ENCODE data around the gene CHRNA9. TPM values are rescaled to one million over a fixed set of nuclear protein-coding genes. Genes with fewer than 3 reads are reported as not detected.

The CHRNA9 gene
- polyA plus RNA-seq, 1 donor (not counting 4 experiments of a cell fraction or from before 2014, with no cell fraction given): 0.03 TPM

- TF ChIP-seq EZH2 (IDR thresholded peaks at IDR 0.05; ENCODE audit: low read length): no peak
- TF ChIP-seq, protein P1, sequence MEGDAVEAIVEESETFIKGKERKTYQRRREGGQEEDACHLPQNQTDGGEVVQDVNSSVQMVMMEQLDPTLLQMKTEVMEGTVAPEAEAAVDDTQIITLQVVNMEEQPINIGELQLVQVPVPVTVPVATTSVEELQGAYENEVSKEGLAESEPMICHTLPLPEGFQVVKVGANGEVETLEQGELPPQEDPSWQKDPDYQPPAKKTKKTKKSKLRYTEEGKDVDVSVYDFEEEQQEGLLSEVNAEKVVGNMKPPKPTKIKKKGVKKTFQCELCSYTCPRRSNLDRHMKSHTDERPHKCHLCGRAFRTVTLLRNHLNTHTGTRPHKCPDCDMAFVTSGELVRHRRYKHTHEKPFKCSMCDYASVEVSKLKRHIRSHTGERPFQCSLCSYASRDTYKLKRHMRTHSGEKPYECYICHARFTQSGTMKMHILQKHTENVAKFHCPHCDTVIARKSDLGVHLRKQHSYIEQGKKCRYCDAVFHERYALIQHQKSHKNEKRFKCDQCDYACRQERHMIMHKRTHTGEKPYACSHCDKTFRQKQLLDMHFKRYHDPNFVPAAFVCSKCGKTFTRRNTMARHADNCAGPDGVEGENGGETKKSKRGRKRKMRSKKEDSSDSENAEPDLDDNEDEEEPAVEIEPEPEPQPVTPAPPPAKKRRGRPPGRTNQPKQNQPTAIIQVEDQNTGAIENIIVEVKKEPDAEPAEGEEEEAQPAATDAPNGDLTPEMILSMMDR (optimal IDR thresholded peaks at IDR 0.05 in 1 of 3, IDR thresholded peaks at IDR 0.05 in 1 of 3, conservative IDR thresholded peaks at IDR 0.05 in 1 of 3; ENCODE audit: extremely low read depth in 1 of 3, insufficient read depth in 2 of 3, low read length in 3 of 3): no peak
- no peak overlapping the region for H3K27ac ChIP-seq (ENCODE audit: control insufficient read depth, insufficient read depth, low read length)
- H3K4me2 ChIP-seq (ENCODE audit: control insufficient read depth, extremely low read depth, insufficient read depth, low read depth, low read length): no peak overlapping the region
- H4K20me1 ChIP-seq (ENCODE audit: control insufficient read depth, extremely low read depth, insufficient read depth, low read length): no peaks in the 10 kb centered on the region
- H3K9me1 ChIP-seq (ENCODE audit: control insufficient read depth, extremely low read depth, insufficient read depth, low read length): no peaks in the 10 kb centered on the region
- no peak overlapping the region for H2AFZ ChIP-seq (ENCODE audit: control insufficient read depth, low read length)
- no peak overlapping the region for H3K4me3 ChIP-seq (ENCODE audit: control insufficient read depth in 2 of 3, extremely low read depth in 1 of 3, insufficient read depth in 2 of 3, low read depth in 1 of 3, low read length in 3 of 3)
- H3K27me3 ChIP-seq (ENCODE audit: control insufficient read depth, extremely low read depth, insufficient read depth, low read length): no peaks in the 10 kb centered on the region
- no peak for FAIRE-seq
- no peaks in the 10 kb centered on the region for H3K79me2 ChIP-seq (ENCODE audit: control insufficient read depth, insufficient read depth, low read length)
- dilution Hi-C loops (cut with MboI; ENCODE audit: extremely low pct_ligation_motif_present, low sequenced_read_pairs): no loop called here
- H3K36me3 ChIP-seq (ENCODE audit: control insufficient read depth in 2 of 2, extremely low read depth in 1 of 2, insufficient read depth in 2 of 2, low read length in 2 of 2): no peaks in the 10 kb centered on the region
- H3K4me1 ChIP-seq (ENCODE audit: control insufficient read depth, extremely low read depth, insufficient read depth, low read length): no peaks in the 10 kb centered on the region
- H3K9ac ChIP-seq (ENCODE audit: control insufficient read depth, extremely low read depth, insufficient read depth, low read length): no peak overlapping the region
- no peak for DNase-seq (ENCODE audit: low read depth, low spot score)
- no peaks in the 10 kb centered on the region for H3K9me3 ChIP-seq (ENCODE audit: control insufficient read depth, low read depth, low read length)
These were observed 20.0 kb downstream of the CHRNA9 start for GRCh38 chr4:40355131-40355530.

DNA sequence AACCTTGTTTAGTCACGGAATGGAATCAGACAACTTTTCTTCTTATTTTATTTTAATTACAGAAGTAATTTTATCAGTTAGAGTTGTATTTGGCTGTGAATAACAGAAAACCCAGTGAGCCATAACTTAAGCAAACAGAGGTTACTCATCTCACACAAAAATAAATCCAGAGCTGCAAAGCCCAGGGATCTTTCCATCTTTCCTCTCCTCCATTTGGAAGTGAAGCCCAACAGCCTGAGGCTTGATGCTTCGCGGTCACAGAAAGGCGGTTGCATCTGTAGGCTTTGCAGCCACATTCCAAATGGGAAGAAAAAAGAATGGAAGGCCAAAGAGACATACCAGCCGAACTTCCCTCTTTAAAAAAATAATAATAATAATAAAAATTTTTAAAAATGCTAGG is 22.6 kb downstream of the CHRNA9 start:
- FAIRE-seq: no peak

More for the DNA sequence above, 22.6 kb downstream of the CHRNA9 start:
- dilution Hi-C loops (cut with MboI; ENCODE audit: extremely low pct_ligation_motif_present, low sequenced_read_pairs): no loop called here
- no peaks in the 10 kb centered on the region for H3K36me3 ChIP-seq (ENCODE audit: control insufficient read depth in 2 of 2, extremely low read depth in 1 of 2, insufficient read depth in 2 of 2, low read length in 2 of 2)
- no peaks in the 10 kb centered on the region for H4K20me1 ChIP-seq (ENCODE audit: control insufficient read depth, extremely low read depth, insufficient read depth, low read length)
- H3K4me2 ChIP-seq (ENCODE audit: control insufficient read depth, extremely low read depth, insufficient read depth, low read depth, low read length): no peak overlapping the region
- no peak overlapping the region for H2AFZ ChIP-seq (ENCODE audit: control insufficient read depth, low read length)
- H3K9ac ChIP-seq (ENCODE audit: control insufficient read depth, extremely low read depth, insufficient read depth, low read length): no peak overlapping the region
- no peak for DNase-seq (ENCODE audit: low read depth, low spot score)
- no peaks in the 10 kb centered on the region for H3K27me3 ChIP-seq (ENCODE audit: control insufficient read depth, extremely low read depth, insufficient read depth, low read length)
- H3K9me1 ChIP-seq (ENCODE audit: control insufficient read depth, extremely low read depth, insufficient read depth, low read length): no peaks in the 10 kb centered on the region
- H3K4me3 ChIP-seq (ENCODE audit: control insufficient read depth in 2 of 3, extremely low read depth in 1 of 3, insufficient read depth in 2 of 3, low read depth in 1 of 3, low read length in 3 of 3): no peak overlapping the region
- TF ChIP-seq, protein P1 (optimal IDR thresholded peaks at IDR 0.05 in 1 of 3, IDR thresholded peaks at IDR 0.05 in 1 of 3, conservative IDR thresholded peaks at IDR 0.05 in 1 of 3; ENCODE audit: extremely low read depth in 1 of 3, insufficient read depth in 2 of 3, low read length in 3 of 3): no peak
- TF ChIP-seq EZH2 (IDR thresholded peaks at IDR 0.05; ENCODE audit: low read length): no peak
- no peaks in the 10 kb centered on the region for H3K79me2 ChIP-seq (ENCODE audit: control insufficient read depth, insufficient read depth, low read length)
- no peak overlapping the region for H3K27ac ChIP-seq (ENCODE audit: control insufficient read depth, insufficient read depth, low read length)
- H3K9me3 ChIP-seq (ENCODE audit: control insufficient read depth, low read depth, low read length): no peaks in the 10 kb centered on the region
- no peaks in the 10 kb centered on the region for H3K4me1 ChIP-seq (ENCODE audit: control insufficient read depth, extremely low read depth, insufficient read depth, low read length)

All from keratinocyte (primary cell).